Erythroblast (primary cell): ENCODE data around the gene SLC12A2.

ENCODE experiments used
- GATA1 ChIP-seq: IDR thresholded peaks from 2 replicates; pipeline ENCODE4 v1.6.1; 2011; ENCODE audit warnings: low read depth, mild to moderate bottlenecking, control low read depth, low read length, moderate library complexity
- POLR2A ChIP-seq: IDR thresholded peaks from 2 replicates; pipeline ENCODE4 v1.6.1; 2011; ENCODE audit warnings: mild to moderate bottlenecking, low read length

DNA sequence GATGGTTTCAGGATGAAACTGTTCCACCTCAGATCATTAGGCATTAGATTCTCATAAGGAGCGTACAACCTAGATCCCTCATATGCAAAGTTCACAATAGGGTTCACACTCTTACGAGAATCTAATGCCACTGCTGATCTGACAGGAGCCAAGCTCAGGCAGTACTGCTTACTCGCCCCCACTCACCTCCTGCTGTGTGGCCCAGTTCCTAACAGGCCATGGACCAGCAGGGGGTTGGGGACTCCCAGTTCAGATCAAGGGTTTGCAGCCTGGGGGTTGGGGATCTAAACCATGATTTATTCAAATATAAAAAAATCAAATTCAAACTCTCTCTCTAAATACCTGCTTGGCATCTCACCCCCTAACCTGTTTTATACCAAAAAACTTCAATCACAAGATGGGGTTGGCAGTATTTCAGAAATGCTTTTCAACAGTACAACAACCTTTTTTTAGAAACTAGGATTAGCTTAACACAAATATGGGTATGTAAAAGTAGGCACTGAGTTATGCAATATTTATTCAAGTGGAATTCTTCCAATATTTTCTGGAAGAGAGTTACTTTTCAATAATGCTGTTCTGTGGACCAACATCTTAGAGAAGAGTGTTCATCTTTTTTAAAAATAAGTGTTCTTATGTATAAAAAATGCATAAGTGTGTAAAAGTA, 30.1 kb upstream of the SLC12A2 start:
- TF ChIP-seq POLR2A, result no peak
- no peak for TF ChIP-seq GATA1
